Ramos (cell line): ENCODE measurements around the gene TMEM140.
"Not testable (repeated sequence)": the region's sequence is repeated elsewhere in the genome, so short reads cannot be mapped to it uniquely, and the experiment has no call there.

ENCODE experiments used
- in situ Hi-C: fragments of 300-500 bp; cut with MboI; formaldehyde crosslinking; loops from one replicate; pipeline ENCODE4 v1.14.3; 2022; ENCODE audit warnings: low sequenced_read_pairs; ENCODE audit not compliant: unreplicated experiment

TMEM140 gene

GRCh38 chr7:135147899-135148721, at the start of gene TMEM140:
Gene TMEM140 (plus strand): TSS chr7:135148072. CDS start chr7:135164442, 16,370 bp downstream.
- in situ Hi-C loops, result no loop called here

GRCh38 chr7:135098391-135098790, 49.5 kb upstream of the TMEM140 start:
- in situ Hi-C loops, result no loop called here

GRCh38 chr7:135100856-135101255, 47.0 kb upstream of the TMEM140 start:
- in situ Hi-C loops, result no loop called here

- in situ Hi-C loops, result no loop called here
These were observed 45.5 kb upstream of the TMEM140 start for GRCh38 chr7:135102372-135102771.

- in situ Hi-C loops, result no loop called here
These were observed 38.3 kb upstream of the TMEM140 start for GRCh38 chr7:135109562-135109961.

GRCh38 chr7:135109976-135110375, 37.9 kb upstream of the TMEM140 start:
- in situ Hi-C loops, result no loop called here

GRCh38 chr7:135111379-135111778, 36.5 kb upstream of the TMEM140 start:
- in situ Hi-C loops, result no loop called here

GRCh38 chr7:135114622-135115021, 33.2 kb upstream of the TMEM140 start:
- in situ Hi-C loops, result no loop called here

- in situ Hi-C loops, result no loop called here
These were observed 30.8 kb upstream of the TMEM140 start for GRCh38 chr7:135117096-135117495.

- in situ Hi-C loops, result no loop called here
These were observed 26.0 kb upstream of the TMEM140 start for GRCh38 chr7:135121868-135122267.

- in situ Hi-C loops, result not testable (repeated sequence)
These were observed 23.2 kb upstream of the TMEM140 start for GRCh38 chr7:135124631-135125030.

- in situ Hi-C loops, result no loop called here
These were observed 18.9 kb upstream of the TMEM140 start for GRCh38 chr7:135128931-135129330.

- in situ Hi-C loops, result no loop called here
These were observed 18.3 kb upstream of the TMEM140 start for GRCh38 chr7:135129579-135129978.

GRCh38 chr7:135143885-135144668, 3.8 kb upstream of the TMEM140 start:
- in situ Hi-C loops, result no loop called here

- in situ Hi-C loops, result no loop called here
These were observed 452 bp upstream of the TMEM140 start for GRCh38 chr7:135147341-135147898.

- in situ Hi-C loops, result loop anchor here (25.0 kb wide), 2 partner anchors 1113 to 1212 kb away; no protein-coding TSS in a partner anchor
These were observed 2.4 kb downstream of the TMEM140 start for GRCh38 chr7:135150072-135150782.

- in situ Hi-C loops, result loop anchor here (25.0 kb wide), 2 partner anchors 1114 to 1211 kb away; no protein-coding TSS in a partner anchor
These were observed 3.3 kb downstream of the TMEM140 start for GRCh38 chr7:135151132-135151531.

GRCh38 chr7:135151533-135151932, 3.7 kb downstream of the TMEM140 start:
- in situ Hi-C loops, result loop anchor here (25.0 kb wide), 2 partner anchors 1114 to 1211 kb away; no protein-coding TSS in a partner anchor

GRCh38 chr7:135152442-135152841, 4.6 kb downstream of the TMEM140 start:
- in situ Hi-C loops, result loop anchor here (25.0 kb wide), 2 partner anchors 1115 to 1210 kb away; no protein-coding TSS in a partner anchor

GRCh38 chr7:135154734-135155133, 6.9 kb downstream of the TMEM140 start:
- in situ Hi-C loops, result loop anchor here (25.0 kb wide), 2 partner anchors 1117 to 1208 kb away; no protein-coding TSS in a partner anchor
